IPS-18a (cell line): Measurements from ENCODE around the gene VKORC1.

Source experiments
- H3K27ac ChIP-seq: one replicate; pipeline ENCODE4 v1.5.1; 2013; ENCODE audit warnings: low read length
- H3K27me3 ChIP-seq: one replicate; pipeline ENCODE4 v1.6.1; 2013; ENCODE audit warnings: mild to moderate bottlenecking, low read length; ENCODE audit not compliant: control insufficient read depth, insufficient read depth
- H3K36me3 ChIP-seq: one replicate; pipeline ENCODE4 v1.6.1; 2013; ENCODE audit warnings: low read depth, low read length; ENCODE audit not compliant: control insufficient read depth
- H3K4me1 ChIP-seq: one replicate; pipeline ENCODE4 v1.6.1; 2013; ENCODE audit warnings: low read depth, low read length; ENCODE audit not compliant: control insufficient read depth
- H3K4me3 ChIP-seq: one replicate; pipeline ENCODE4 v1.5.1; 2013; ENCODE audit warnings: low read length
- H3K9ac ChIP-seq: one replicate; pipeline ENCODE4 v1.6.1; 2013; ENCODE audit warnings: mild to moderate bottlenecking, low read length, moderate library complexity
- H3K9me3 ChIP-seq: one replicate; pipeline ENCODE4 v1.6.1; 2013; ENCODE audit warnings: low read depth, low read length; ENCODE audit not compliant: control insufficient read depth

The VKORC1 gene

GRCh38 chr16:31094088-31094423, 541 bp downstream of the VKORC1 start:
- Histone ChIP-seq H3K36me3 (peaks cover 13% of the 10 kb centered on the region), H3K27ac (no peak overlapping the region), H3K4me1 (no peaks in the 10 kb centered on the region), H3K4me3 (peak overlapping the region; percentile 78), H3K9ac (peak overlapping the region; percentile 56), H3K27me3 (no peaks in the 10 kb centered on the region), H3K9me3 (no peaks in the 10 kb centered on the region)

DNA sequence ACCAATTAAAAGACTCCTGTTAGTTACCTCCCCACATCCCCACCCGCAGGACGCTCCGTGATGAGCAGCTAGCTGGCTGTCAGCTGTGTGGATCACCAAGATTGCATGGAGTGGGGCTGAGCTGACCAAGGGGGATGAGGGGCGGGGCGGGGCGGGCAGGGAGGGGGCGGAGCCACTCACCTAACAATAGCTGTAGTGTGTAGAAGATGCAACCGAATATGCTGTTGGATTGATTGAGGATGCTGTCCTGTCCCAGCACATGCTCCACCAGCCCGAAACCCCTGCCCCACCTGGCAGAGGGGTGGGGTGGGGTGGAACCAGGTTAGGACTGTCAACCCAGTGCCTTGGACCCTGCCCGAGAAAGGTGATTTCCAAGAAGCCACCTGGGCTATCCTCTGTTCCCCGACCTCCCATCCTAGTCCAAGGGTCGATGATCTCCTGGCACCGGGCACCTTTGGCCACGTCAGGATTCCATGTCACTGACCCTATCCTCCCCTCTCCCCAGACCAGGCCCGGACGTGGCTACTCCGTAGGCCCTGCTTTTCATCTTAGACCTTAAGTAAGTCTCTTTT, 1.4 kb downstream of the VKORC1 start:
- no peak overlapping the region for H3K27ac ChIP-seq

DNA sequence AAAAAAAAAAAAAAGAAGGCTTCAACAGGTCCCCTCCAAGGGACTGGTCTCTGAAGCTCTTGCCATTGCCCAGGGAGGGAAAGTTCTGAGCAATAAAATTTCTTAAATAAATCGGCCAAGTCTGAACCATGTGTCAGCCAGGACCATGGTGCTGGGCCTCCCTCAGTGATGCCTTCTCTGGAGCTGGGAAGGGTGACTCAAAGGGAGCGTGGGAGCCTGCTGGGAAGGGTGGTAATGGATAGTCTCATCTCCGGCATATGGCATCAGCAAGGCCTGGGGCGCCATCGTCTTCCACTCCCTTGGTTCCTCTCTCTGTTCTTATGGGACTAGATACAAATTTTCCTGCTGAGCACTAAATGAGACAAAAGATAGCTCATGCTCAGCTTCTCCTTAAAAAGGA, 2.3 kb downstream of the VKORC1 start:
- Histone ChIP-seq H3K4me1 (no peaks in the 10 kb centered on the region), H3K9me3 (no peaks in the 10 kb centered on the region), H3K4me3 (no peak overlapping the region), H3K9ac (no peak overlapping the region), H3K27ac (no peak overlapping the region), H3K27me3 (no peaks in the 10 kb centered on the region), H3K36me3 (peaks cover 13% of the 10 kb centered on the region)

More for the DNA sequence above, 1.4 kb downstream of the VKORC1 start:
- H3K4me3 ChIP-seq = peak overlapping the region; percentile 78
- H3K36me3 ChIP-seq = peaks cover 13% of the 10 kb centered on the region
- no peaks in the 10 kb centered on the region for H3K27me3 ChIP-seq
- H3K9ac ChIP-seq = peak overlapping the region; percentile 56
- no peaks in the 10 kb centered on the region for H3K4me1 ChIP-seq
- no peaks in the 10 kb centered on the region for H3K9me3 ChIP-seq

- no peak overlapping the region for H3K27ac ChIP-seq
- H3K9ac ChIP-seq = no peak overlapping the region
- H3K36me3 ChIP-seq = peaks cover 15% of the 10 kb centered on the region
- H3K27me3 ChIP-seq = no peaks in the 10 kb centered on the region
- no peaks in the 10 kb centered on the region for H3K9me3 ChIP-seq
- H3K4me1 ChIP-seq = no peaks in the 10 kb centered on the region
- H3K4me3 ChIP-seq = no peak overlapping the region
Measured at GRCh38 chr16:31090540-31090939, 4.1 kb downstream of the VKORC1 start.

- no peaks in the 10 kb centered on the region for H3K27me3 ChIP-seq
- no peak overlapping the region for H3K27ac ChIP-seq
- H3K36me3 ChIP-seq = peaks cover 17% of the 10 kb centered on the region
- H3K9ac ChIP-seq = no peak overlapping the region
- no peaks in the 10 kb centered on the region for H3K4me1 ChIP-seq
- H3K9me3 ChIP-seq = no peaks in the 10 kb centered on the region
- no peak overlapping the region for H3K4me3 ChIP-seq
Measured at GRCh38 chr16:31089199-31089598, 5.4 kb downstream of the VKORC1 start.

DNA sequence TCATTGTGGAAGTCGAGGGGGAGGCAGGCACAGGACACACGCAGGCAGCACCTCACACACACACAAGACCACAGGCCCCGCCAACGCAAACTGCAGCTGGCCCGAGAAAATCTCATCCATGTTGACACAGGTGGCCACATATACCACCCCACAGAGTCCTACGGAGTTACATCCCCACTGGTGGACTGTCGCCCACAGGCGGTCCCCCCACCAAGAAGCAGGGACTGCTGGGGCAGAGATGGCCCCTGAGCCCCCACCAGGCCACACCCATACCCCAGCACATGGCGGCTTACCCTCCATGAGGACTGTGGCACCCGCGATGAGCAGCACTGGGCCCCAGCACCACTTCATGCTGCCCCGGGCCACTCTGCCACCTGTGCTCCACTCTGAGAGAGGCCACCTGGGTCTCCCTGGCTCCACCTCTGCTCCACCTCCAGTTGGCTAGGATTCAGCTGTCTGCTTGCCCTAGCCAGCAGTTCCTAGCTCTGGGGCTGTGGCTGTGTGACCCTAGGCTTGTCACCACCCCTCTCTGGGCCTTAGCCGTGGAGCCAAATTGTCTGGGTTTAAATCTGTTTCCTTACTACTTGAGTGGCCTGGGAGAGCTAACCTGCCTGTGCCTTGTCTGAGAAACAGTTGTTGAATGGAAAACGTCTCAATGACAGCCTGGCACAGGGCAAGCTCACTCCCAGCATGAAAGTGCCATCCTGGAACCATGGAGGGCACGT, 6.0 kb downstream of the VKORC1 start, which contains the start of gene PRSS53:
TSS of gene PRSS53 (minus strand) at position 485 of the 725 bp plus-strand sequence. CDS start at position 351, 134 bp downstream.
- Histone ChIP-seq H3K36me3 (peaks cover 17% of the 10 kb centered on the region), H3K4me1 (no peaks in the 10 kb centered on the region), H3K27ac (no peak within 1 kb of the TSS), H3K27me3 (no peaks in the 10 kb centered on the region), H3K9me3 (no peaks in the 10 kb centered on the region), H3K4me3 (no peak within 1 kb of the TSS), H3K9ac (no peak within 1 kb of the TSS)

DNA sequence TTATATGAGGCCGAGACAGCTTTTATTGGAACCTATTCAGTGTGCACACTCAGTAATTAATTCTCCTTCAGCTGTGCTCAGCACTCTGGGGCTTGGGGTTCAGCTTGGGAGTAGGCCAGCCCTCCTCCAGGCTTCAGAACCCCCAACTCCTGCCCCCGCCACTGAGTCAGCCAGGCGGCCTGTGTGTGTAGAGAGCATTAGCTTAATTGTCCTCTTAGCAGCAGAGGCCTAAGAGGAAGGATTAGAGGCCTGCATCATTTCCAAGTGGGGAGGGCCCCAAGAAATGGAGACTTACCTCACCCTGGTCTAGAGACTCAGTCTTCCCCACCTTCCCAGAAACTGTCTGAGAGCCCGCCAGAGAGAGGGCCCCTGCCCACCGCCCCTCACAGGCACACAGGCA, 6.6 kb downstream of the VKORC1 start:
- Histone ChIP-seq H3K27me3 (no peaks in the 10 kb centered on the region), H3K27ac (no peak overlapping the region), H3K9ac (no peak overlapping the region), H3K36me3 (peaks cover 17% of the 10 kb centered on the region), H3K4me3 (no peak overlapping the region), H3K9me3 (no peaks in the 10 kb centered on the region), H3K4me1 (no peaks in the 10 kb centered on the region)

DNA sequence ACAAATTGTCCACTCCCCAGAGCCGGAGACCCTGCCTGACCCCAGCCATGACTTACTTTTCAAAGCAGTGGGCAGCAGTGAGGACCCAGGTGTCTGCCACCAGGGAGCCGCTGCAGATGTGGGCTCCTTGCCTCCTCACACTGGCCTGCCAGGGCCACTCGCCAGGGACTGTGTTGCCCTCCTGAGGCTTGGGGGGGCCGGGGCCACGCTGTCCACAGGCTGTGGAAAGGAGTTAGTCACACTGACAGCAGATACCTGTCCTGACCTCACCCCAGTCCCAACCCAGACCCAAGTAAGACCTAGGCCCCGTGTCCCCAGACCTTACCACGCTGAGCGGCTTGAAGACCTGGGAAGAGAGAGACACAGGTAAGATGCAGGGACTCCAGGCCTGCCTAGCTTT, 7.1 kb downstream of the VKORC1 start:
- Histone ChIP-seq H3K36me3 (peaks cover 17% of the 10 kb centered on the region), H3K9me3 (no peaks in the 10 kb centered on the region), H3K27ac (no peak overlapping the region), H3K9ac (no peak overlapping the region), H3K4me3 (no peak overlapping the region), H3K27me3 (no peaks in the 10 kb centered on the region), H3K4me1 (no peaks in the 10 kb centered on the region)

DNA sequence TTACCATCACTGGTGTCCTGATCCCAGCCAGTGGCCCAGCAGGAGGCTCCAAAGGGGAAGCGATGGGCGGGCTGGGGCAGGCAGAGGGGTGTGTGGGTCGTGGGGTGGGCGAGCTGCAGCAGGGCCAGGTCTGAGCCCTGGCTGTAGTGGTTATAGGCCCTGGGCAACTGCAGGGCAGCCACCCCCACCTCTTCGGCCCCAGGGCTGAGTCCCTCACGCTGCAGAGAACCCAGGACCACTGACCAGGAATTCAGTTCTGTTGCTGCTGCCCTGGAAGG, 8.0 kb downstream of the VKORC1 start:
- H3K27me3 ChIP-seq = no peaks in the 10 kb centered on the region
- H3K9me3 ChIP-seq = no peaks in the 10 kb centered on the region
- no peaks in the 10 kb centered on the region for H3K4me1 ChIP-seq
- H3K27ac ChIP-seq = no peak overlapping the region
- no peak overlapping the region for H3K9ac ChIP-seq
- peaks cover 17% of the 10 kb centered on the region for H3K36me3 ChIP-seq
- H3K4me3 ChIP-seq = no peak overlapping the region

- H3K36me3 ChIP-seq = peaks cover 14% of the 10 kb centered on the region
- H3K27ac ChIP-seq = no peak overlapping the region
- no peaks in the 10 kb centered on the region for H3K4me1 ChIP-seq
- H3K4me3 ChIP-seq = no peak overlapping the region
- no peaks in the 10 kb centered on the region for H3K27me3 ChIP-seq
- H3K9me3 ChIP-seq = no peaks in the 10 kb centered on the region
- no peak overlapping the region for H3K9ac ChIP-seq
Measured at GRCh38 chr16:31085873-31086628, 8.5 kb downstream of the VKORC1 start.

DNA sequence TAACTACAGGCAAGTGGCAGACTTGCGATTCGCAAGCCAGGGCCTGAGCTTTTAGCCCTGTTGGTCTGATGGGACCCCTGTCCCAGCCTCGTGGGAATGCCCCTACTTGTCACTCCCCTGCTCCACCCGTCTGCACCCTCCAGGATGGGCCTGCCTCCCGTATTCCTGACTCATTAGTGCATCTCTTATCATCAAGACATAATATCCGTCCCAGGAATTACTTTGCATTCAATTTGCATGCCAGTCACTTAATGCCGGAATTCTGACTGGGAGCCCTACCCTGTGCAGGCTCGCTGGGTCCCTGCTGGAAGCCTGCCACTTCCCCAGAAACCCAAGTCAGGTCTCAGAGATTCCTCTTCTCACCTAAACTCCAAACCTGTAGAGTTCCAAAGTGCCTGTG, 9.2 kb downstream of the VKORC1 start:
- Histone ChIP-seq H3K4me3 (no peak overlapping the region), H3K9me3 (no peaks in the 10 kb centered on the region), H3K9ac (no peak overlapping the region), H3K4me1 (no peaks in the 10 kb centered on the region), H3K27ac (no peak overlapping the region), H3K27me3 (no peaks in the 10 kb centered on the region), H3K36me3 (peaks cover 14% of the 10 kb centered on the region)
